ENCODE data around the gene SMURF2.

DNA sequence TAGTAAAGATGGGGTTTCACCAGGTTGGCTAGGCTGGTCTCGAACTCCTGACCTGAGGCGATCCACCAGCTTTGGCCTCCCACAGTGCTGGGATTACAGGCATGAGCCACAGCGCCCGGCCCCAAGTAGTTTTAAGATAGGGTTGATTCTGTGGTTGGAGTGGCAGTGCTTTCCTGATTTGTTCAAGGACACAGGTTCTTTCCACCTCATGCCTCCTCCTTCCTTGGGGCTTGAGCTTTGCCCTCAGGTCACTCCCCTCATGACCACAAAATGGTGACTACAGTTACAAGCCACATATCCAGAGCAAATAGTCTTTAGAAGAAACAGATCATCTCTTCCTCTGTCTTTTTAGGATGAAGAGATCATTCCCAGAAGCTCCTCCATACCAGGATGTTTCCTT, 25.3 kb upstream of the SMURF2 start:
- TF ChIP-seq, protein P1, sequence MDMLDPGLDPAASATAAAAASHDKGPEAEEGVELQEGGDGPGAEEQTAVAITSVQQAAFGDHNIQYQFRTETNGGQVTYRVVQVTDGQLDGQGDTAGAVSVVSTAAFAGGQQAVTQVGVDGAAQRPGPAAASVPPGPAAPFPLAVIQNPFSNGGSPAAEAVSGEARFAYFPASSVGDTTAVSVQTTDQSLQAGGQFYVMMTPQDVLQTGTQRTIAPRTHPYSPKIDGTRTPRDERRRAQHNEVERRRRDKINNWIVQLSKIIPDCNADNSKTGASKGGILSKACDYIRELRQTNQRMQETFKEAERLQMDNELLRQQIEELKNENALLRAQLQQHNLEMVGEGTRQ (CRISPR knock-in tag; IDR thresholded peaks at IDR 0.05) = no peak
- TF ChIP-seq, protein P2, sequence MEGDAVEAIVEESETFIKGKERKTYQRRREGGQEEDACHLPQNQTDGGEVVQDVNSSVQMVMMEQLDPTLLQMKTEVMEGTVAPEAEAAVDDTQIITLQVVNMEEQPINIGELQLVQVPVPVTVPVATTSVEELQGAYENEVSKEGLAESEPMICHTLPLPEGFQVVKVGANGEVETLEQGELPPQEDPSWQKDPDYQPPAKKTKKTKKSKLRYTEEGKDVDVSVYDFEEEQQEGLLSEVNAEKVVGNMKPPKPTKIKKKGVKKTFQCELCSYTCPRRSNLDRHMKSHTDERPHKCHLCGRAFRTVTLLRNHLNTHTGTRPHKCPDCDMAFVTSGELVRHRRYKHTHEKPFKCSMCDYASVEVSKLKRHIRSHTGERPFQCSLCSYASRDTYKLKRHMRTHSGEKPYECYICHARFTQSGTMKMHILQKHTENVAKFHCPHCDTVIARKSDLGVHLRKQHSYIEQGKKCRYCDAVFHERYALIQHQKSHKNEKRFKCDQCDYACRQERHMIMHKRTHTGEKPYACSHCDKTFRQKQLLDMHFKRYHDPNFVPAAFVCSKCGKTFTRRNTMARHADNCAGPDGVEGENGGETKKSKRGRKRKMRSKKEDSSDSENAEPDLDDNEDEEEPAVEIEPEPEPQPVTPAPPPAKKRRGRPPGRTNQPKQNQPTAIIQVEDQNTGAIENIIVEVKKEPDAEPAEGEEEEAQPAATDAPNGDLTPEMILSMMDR (IDR thresholded peaks at IDR 0.05) = no peak
- TF ChIP-seq, protein P3, sequence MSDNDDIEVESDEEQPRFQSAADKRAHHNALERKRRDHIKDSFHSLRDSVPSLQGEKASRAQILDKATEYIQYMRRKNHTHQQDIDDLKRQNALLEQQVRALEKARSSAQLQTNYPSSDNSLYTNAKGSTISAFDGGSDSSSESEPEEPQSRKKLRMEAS (CRISPR knock-in tag; IDR thresholded peaks at IDR 0.05) = no peak
- TF ChIP-seq ETV6 (CRISPR knock-in tag; IDR thresholded peaks at IDR 0.05) = no peak

All from WTC11 (cell line).